ENCODE data around the gene CREBRF. TPM values are rescaled to one million over a fixed set of nuclear protein-coding genes. Genes with fewer than 3 reads are reported as not detected.
A peak's percentile ranks its signal among the peaks of the same experiment; 100 is the strongest.
"Not testable (repeated sequence)": the region's sequence is repeated elsewhere in the genome, so short reads cannot be mapped to it uniquely, and the experiment has no call there.

CREBRF gene
- polyA plus RNA-seq, 1 experiment = 11.2 TPM

DNA sequence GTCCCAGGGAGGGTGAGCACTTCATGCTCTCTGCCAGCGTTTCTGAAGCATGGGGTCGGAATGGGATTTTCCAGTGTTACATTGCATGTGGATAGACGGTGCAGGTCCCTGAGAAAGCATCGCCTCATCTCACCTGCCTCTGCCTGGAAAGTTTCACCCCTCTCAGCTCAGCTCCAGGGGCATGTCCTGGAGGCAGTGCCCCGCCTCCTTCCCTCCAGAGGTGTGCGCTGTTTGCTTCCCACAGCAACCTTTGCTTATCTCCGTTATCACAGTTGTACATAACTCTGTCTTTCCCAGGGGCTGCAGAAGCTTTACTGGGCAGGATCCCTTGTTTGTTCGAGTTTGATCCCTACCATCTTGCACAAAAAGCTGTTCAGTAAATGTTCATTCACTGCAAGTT is 10.7 kb upstream of the CREBRF start:
- Histone ChIP-seq H3K36me3 (ENCODE audit: control insufficient read depth, insufficient read depth, low read length) (no peaks in the 10 kb centered on the region), H3K4me3 (ENCODE audit: low read depth, low read length) (no peak overlapping the region), H3K27me3 (ENCODE audit: control insufficient read depth, insufficient read depth, low read length) (no peaks in the 10 kb centered on the region)
- ChIA-PET POLR2A (no interaction called here), CTCF (no interaction called here)
- no peak for DNase-seq (ENCODE audit: low read depth)
- TF ChIP-seq, protein P1, sequence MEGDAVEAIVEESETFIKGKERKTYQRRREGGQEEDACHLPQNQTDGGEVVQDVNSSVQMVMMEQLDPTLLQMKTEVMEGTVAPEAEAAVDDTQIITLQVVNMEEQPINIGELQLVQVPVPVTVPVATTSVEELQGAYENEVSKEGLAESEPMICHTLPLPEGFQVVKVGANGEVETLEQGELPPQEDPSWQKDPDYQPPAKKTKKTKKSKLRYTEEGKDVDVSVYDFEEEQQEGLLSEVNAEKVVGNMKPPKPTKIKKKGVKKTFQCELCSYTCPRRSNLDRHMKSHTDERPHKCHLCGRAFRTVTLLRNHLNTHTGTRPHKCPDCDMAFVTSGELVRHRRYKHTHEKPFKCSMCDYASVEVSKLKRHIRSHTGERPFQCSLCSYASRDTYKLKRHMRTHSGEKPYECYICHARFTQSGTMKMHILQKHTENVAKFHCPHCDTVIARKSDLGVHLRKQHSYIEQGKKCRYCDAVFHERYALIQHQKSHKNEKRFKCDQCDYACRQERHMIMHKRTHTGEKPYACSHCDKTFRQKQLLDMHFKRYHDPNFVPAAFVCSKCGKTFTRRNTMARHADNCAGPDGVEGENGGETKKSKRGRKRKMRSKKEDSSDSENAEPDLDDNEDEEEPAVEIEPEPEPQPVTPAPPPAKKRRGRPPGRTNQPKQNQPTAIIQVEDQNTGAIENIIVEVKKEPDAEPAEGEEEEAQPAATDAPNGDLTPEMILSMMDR (IDR thresholded peaks at IDR 0.05; ENCODE audit: insufficient read depth, low read depth, low read length) = no peak

DNA sequence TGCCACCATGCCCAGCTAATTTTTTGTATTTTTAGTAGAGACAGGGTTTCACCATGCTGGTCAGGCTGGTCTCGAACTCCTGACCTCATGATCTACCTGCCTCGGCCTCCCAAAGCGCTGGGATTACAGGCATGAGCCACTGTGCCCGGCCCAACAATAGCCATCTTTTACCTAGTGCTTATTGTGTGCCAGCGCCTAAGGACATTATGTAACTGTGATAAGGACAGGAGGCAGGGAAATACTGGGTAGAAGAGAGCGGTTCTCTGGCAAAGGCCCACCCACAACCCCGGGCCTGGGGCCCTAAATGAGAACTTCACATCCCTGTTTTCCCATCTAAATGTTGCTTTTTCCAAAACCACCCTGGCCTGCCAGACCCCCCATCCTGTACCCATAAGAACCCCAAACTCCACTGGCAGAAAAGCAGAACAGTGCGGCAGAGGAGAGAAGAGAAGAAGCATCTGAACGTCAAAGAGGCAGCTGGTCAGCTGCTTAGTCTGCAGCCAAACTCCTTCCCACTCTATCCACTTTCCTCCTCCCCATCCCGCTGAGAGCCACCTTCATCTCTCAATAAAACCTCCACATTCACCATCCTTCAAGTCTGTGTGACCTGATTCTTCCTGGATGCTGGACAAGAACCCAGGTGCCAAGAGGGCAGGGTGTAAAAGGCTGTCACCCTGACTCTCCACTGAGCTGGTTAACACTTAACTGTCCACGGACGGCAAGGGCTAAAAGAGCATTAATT is 8.9 kb upstream of the CREBRF start:
- CTCF ChIA-PET = interaction anchor here (0.7 to 1.0 kb wide), 2 partner anchors 327 to 519 kb away, joined by 3 to 4 read pairs; no protein-coding TSS in a partner anchor
- H3K27me3 ChIP-seq (ENCODE audit: control insufficient read depth, insufficient read depth, low read length); H3K36me3 ChIP-seq (ENCODE audit: control insufficient read depth, insufficient read depth, low read length); H3K4me3 ChIP-seq (ENCODE audit: low read depth, low read length); DNase-seq (ENCODE audit: low read depth); POLR2A ChIA-PET: not testable (repeated sequence)

DNA sequence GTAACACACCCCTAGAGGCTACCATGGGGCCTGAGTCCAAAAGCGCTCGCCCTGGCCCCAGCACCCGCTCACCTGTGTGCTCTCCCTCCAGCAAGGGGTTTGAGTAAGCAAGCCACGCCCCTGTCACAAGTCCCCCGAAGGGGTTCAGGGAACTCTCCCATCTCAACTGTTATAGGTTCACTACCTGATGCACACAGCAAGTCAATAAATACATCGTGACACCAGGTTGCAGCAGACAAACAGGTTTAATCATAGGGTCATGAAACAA is 8.4 kb upstream of the CREBRF start:
- no peak for DNase-seq (ENCODE audit: low read depth)
- Histone ChIP-seq H3K4me3 (ENCODE audit: low read depth, low read length) (no peak overlapping the region), H3K27me3 (ENCODE audit: control insufficient read depth, insufficient read depth, low read length) (no peaks in the 10 kb centered on the region), H3K36me3 (ENCODE audit: control insufficient read depth, insufficient read depth, low read length) (no peaks in the 10 kb centered on the region)
- CTCF ChIA-PET = interaction anchor here (0.7 to 1.0 kb wide), 2 partner anchors 328 to 520 kb away, joined by 3 to 4 read pairs; no protein-coding TSS in a partner anchor
- POLR2A ChIA-PET = no interaction called here
- TF ChIP-seq, protein P1 (IDR thresholded peaks at IDR 0.05; ENCODE audit: insufficient read depth, low read depth, low read length) = no peak

DNA sequence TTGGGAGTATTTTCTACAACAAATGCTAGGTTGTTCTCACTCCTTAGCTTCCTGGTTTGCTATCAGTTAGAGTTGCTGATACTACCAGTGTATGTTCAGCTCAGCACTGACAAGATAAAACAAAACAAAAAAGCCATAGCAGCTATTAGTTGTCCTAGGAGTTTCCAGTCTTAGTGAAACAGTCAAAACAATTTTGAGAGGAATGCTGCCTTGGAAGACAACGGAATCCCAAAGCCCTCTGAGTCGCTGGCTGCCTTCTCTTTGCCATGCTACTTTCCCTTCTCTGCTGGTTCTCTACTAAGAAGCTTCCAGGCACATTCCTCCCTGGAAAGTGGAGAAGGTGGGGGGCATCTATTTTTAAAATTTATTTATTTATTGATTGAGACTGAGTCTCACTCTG is 5.4 kb upstream of the CREBRF start:
- Histone ChIP-seq H3K27me3 (ENCODE audit: control insufficient read depth, insufficient read depth, low read length) (no peaks in the 10 kb centered on the region), H3K4me3 (ENCODE audit: low read depth, low read length) (no peak overlapping the region), H3K36me3 (ENCODE audit: control insufficient read depth, insufficient read depth, low read length) (no peaks in the 10 kb centered on the region)
- CTCF ChIA-PET = interaction anchor here (1.0 to 1.8 kb wide), 4 partner anchors 9 to 344 kb away, joined by 3 to 5 read pairs (median 4); no protein-coding TSS in a partner anchor
- TF ChIP-seq, protein P1 (IDR thresholded peaks at IDR 0.05; ENCODE audit: insufficient read depth, low read depth, low read length) = no peak
- POLR2A ChIA-PET = no interaction called here
- DNase-seq (ENCODE audit: low read depth) = no peak

DNA sequence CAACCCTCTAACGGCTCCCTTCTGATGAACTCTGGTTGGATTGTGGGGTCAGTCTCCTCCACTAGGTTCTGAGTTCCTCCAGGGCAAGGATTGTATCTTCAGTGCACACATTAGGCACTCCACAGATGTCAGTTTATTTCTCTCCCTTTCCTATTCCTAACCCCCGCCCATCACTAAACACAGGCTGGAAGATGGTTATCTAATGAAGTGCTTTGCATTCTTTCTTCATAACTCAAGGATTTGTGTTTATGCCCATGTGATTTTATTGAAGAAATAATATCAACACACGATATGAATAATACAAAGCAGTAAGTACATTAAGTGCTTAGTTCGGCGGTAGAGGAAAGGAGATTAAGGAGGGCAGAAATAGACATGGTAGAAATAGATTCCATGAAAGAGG is 4.4 kb upstream of the CREBRF start:
- ChIA-PET CTCF (no interaction called here), POLR2A (no interaction called here)
- Histone ChIP-seq H3K4me3 (ENCODE audit: low read depth, low read length) (no peak overlapping the region), H3K27me3 (ENCODE audit: control insufficient read depth, insufficient read depth, low read length) (no peaks in the 10 kb centered on the region), H3K36me3 (ENCODE audit: control insufficient read depth, insufficient read depth, low read length) (no peaks in the 10 kb centered on the region)
- TF ChIP-seq, protein P1 (IDR thresholded peaks at IDR 0.05; ENCODE audit: insufficient read depth, low read depth, low read length) = no peak
- peak; percentile 39 for DNase-seq (ENCODE audit: low read depth)

DNA sequence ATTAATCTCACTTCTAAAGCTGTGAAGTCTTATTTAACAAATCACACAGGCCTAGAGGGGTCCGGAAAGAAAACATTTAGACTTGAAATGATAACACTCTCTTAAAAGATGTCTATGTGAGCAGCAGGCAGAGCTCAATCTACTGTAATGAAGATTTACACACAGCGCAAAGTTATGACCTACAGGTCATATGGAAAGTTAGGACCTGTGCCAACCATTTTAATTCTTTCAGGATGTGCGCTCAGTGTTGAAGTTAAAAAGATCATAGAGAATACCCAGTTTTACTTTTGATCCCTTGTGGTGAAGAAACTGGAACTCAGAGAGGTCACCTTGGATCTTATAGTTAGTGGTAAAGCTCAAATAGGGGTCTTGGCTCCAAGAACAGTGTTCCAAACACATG is 3.1 kb upstream of the CREBRF start:
- DNase-seq (ENCODE audit: low read depth) = no peak
- POLR2A ChIA-PET = no interaction called here
- CTCF ChIA-PET = no interaction called here
- Histone ChIP-seq H3K36me3 (ENCODE audit: control insufficient read depth, insufficient read depth, low read length) (no peaks in the 10 kb centered on the region), H3K27me3 (ENCODE audit: control insufficient read depth, insufficient read depth, low read length) (no peaks in the 10 kb centered on the region), H3K4me3 (ENCODE audit: low read depth, low read length) (no peak overlapping the region)
- TF ChIP-seq, protein P1 (IDR thresholded peaks at IDR 0.05; ENCODE audit: insufficient read depth, low read depth, low read length) = no peak

Data from BJ (cell line).